ENCODE measurements around the gene PLPP3.

Gene PLPP3

DNA sequence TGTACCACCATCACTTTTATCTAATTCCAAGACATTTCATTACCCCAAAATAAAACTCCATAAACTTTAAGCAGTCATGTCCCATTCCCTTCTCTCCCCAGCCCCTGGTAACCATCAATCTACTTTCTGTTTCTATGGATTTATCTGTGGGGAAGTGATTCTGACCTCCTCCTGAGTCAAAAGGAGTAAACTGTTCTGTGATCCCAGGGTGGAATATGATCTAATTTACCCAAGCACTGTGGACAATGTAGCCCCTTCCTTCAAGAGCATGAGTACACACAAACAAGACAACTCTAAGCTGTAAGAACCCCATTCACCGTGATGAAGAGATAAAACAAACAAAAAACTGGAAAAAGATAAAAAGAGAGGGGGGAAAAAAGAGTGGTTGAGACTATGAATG is 77.9 kb downstream of the PLPP3 start:
- TF ChIP-seq SIN3A (IDR thresholded peaks at IDR 0.05; ENCODE audit: borderline replicate concordance, insufficient read depth, low read length) (no peak), TAF1 (IDR thresholded peaks at IDR 0.05; ENCODE audit: borderline replicate concordance, insufficient read depth, low read length) (no peak), FOXP2 (optimal IDR thresholded peaks at IDR 0.05; ENCODE audit: borderline replicate concordance, extremely low read depth, extremely low read length, insufficient read depth) (no peak), REST (IDR thresholded peaks at IDR 0.05; ENCODE audit: insufficient read depth in 1 of 2, low read depth in 2 of 2, low read length in 2 of 2) (no peak), POLR2AphosphoS5 (IDR thresholded peaks at IDR 0.05; ENCODE audit: low read depth, low read length) (no peak)

DNA sequence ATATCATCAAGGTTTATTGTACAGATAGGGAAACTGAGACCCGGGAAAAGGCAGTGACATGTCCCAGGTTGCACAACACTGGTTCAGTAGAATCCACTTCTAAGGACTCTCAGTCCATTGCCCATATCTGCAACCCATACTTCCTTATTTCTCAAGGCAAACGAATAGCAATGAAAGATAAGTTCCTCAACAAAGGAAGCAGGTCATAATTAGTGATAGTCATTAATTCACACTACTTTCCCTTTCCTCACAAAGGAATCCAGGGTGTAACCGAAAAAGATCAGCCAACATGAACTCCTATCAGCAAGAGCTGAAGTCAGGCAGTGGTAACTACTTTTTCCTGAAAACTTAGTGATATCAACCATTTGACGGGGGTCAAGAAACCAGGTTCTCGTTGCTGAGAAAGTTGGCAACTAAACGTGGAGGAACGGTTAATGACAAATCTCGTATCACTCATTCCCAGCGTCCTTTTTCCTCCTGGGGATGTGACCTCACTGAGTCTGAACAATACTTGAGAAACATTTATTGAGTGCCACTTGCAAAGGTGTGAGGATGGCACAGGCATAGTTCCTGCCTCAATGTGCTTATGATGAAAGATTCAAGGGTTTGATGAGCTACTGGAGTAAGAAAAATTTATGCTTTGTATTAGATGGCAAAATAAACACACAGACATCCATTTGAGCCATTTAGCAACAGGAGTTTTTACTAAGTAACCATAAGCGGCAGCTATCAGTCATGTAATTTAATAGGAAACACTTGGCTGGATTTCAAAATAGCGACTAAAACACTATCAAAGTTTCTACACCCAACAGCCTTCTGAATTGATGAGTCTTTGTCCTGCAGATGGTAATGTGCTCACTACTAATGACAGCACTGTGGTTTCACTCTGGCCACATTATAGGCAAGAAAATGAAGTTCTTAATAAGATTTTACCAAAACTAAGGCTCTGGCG is 82.3 kb downstream of the PLPP3 start:
- no peak for TF ChIP-seq FOXP2 (optimal IDR thresholded peaks at IDR 0.05; ENCODE audit: borderline replicate concordance, extremely low read depth, extremely low read length, insufficient read depth)
- TF ChIP-seq POLR2AphosphoS5 (IDR thresholded peaks at IDR 0.05; ENCODE audit: low read depth, low read length): no peak
- no peak for TF ChIP-seq SIN3A (IDR thresholded peaks at IDR 0.05; ENCODE audit: borderline replicate concordance, insufficient read depth, low read length)
- no peak for TF ChIP-seq TAF1 (IDR thresholded peaks at IDR 0.05; ENCODE audit: borderline replicate concordance, insufficient read depth, low read length)
- no peak for TF ChIP-seq REST (IDR thresholded peaks at IDR 0.05; ENCODE audit: insufficient read depth in 1 of 2, low read depth in 2 of 2, low read length in 2 of 2)

- TF ChIP-seq FOXP2 (optimal IDR thresholded peaks at IDR 0.05; ENCODE audit: borderline replicate concordance, extremely low read depth, extremely low read length, insufficient read depth) (no peak), POLR2AphosphoS5 (IDR thresholded peaks at IDR 0.05; ENCODE audit: low read depth, low read length) (no peak), TAF1 (IDR thresholded peaks at IDR 0.05; ENCODE audit: borderline replicate concordance, insufficient read depth, low read length) (no peak), REST (IDR thresholded peaks at IDR 0.05; ENCODE audit: insufficient read depth in 1 of 2, low read depth in 2 of 2, low read length in 2 of 2) (no peak), SIN3A (IDR thresholded peaks at IDR 0.05; ENCODE audit: borderline replicate concordance, insufficient read depth, low read length) (no peak)
Measured at GRCh38 chr1:56496158-56496557, 83.2 kb downstream of the PLPP3 start.

GRCh38 chr1:56495538-56495937 is 83.8 kb downstream of the PLPP3 start:
- TF ChIP-seq FOXP2 (optimal IDR thresholded peaks at IDR 0.05; ENCODE audit: borderline replicate concordance, extremely low read depth, extremely low read length, insufficient read depth) (no peak), POLR2AphosphoS5 (IDR thresholded peaks at IDR 0.05; ENCODE audit: low read depth, low read length) (no peak), REST (IDR thresholded peaks at IDR 0.05; ENCODE audit: insufficient read depth in 1 of 2, low read depth in 2 of 2, low read length in 2 of 2) (no peak), SIN3A (IDR thresholded peaks at IDR 0.05; ENCODE audit: borderline replicate concordance, insufficient read depth, low read length) (no peak), TAF1 (IDR thresholded peaks at IDR 0.05; ENCODE audit: borderline replicate concordance, insufficient read depth, low read length) (no peak)

Data from PFSK-1 (cell line).